ENCODE results near the gene COMMD2.

DNA sequence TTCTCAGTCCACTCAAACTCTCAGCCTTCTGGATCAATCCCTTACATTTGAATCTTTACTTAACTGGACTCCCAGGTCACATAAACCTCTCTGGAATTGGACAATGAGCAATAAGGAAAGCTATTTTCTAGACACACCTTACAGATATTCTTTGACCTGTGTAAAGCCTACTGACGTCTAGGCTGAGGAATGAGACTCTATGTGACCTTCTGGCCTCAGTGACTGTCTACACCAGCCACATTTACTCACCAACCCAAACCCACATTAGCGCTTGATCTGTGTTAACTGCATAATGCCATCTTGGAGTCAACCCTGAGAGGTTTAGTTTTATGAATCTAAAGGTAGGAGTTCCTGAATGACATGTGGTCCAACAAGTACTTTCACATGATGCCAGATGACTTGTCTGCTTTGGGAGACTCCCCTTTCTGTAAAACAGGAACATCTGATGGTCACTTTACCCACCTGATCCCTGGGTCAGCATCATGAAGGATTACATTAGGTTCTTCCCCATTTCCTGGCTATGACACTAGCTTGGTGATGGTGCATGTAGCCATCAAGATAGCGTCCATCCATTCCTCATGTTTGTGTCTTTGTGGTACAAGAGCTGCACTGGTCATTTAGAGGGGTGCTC is 11.4 kb upstream of the COMMD2 start:
- TF ChIP-seq, protein P1, sequence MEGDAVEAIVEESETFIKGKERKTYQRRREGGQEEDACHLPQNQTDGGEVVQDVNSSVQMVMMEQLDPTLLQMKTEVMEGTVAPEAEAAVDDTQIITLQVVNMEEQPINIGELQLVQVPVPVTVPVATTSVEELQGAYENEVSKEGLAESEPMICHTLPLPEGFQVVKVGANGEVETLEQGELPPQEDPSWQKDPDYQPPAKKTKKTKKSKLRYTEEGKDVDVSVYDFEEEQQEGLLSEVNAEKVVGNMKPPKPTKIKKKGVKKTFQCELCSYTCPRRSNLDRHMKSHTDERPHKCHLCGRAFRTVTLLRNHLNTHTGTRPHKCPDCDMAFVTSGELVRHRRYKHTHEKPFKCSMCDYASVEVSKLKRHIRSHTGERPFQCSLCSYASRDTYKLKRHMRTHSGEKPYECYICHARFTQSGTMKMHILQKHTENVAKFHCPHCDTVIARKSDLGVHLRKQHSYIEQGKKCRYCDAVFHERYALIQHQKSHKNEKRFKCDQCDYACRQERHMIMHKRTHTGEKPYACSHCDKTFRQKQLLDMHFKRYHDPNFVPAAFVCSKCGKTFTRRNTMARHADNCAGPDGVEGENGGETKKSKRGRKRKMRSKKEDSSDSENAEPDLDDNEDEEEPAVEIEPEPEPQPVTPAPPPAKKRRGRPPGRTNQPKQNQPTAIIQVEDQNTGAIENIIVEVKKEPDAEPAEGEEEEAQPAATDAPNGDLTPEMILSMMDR (IDR thresholded peaks at IDR 0.05; ENCODE audit: low read length) = no peak
- no peak for TF ChIP-seq EZH2 (optimal IDR thresholded peaks at IDR 0.05; ENCODE audit: low read depth, low read length)

Data from MM.1S (cell line).